GM12878 (cell line): ENCODE measurements around the gene EPHA2. TPM values are rescaled to one million over a fixed set of nuclear protein-coding genes. Genes with fewer than 3 reads are reported as not detected.

Experiments used
- ATAC-seq: fragments of 200-7000 bp; cut with Tn5 transposase; 3 replicates; pipeline ENCODE4 v1.9.1; 2020; ENCODE audit warnings: mild to moderate bottlenecking, moderate library complexity
- BruUV-seq: library from RNA; stranded (reverse); fragments of 400-500 nt; replicated peaks from 2 replicates; lab custom pipeline; 2021; lab: Mats Ljungman, UMichigan
- CTCF ChIA-PET: fragments of 300-600 bp; sonication (Branson Sonifier 250); formaldehyde crosslinking; extraction: SDS; loops from one replicate; lab custom pipeline; 2021; ENCODE audit warnings: inconsistent platforms; lab: Yijun Ruan, JAX
- POLR2A ChIA-PET: fragments of 350-600 bp; formaldehyde crosslinking; extraction: SDS; loops from one replicate; lab custom pipeline; 2021; ENCODE audit warnings: inconsistent platforms; lab: Charles Lee
- RAD21 ChIA-PET: fragments of 300-600 bp; sonication (Branson Sonifier 250); formaldehyde crosslinking; loops from one replicate; lab custom pipeline; 2023; ENCODE audit warnings: antibody characterized with exemption; ENCODE audit not compliant: unreplicated experiment; lab: Charles Lee
- SMC1A ChIA-PET: fragments of 300-600 bp; sonication (Branson Sonifier 250); formaldehyde crosslinking; loops from one replicate; lab custom pipeline; 2023; ENCODE audit not compliant: unreplicated experiment, uncharacterized antibody; lab: Charles Lee
- DNase-seq: peaks from one replicate; pipeline ENCODE4 v3.0.0-alpha.2; 2011; ENCODE audit warnings: low read depth, low spot score
- FAIRE-seq: peaks from 3 replicates; lab custom pipeline; 2011; peaks lifted over from hg19 to GRCh38; lab: Jason Lieb, UNC
- H2AFZ ChIP-seq: 2 replicates; pipeline ENCODE4 v1.6.0; 2011; ENCODE audit warnings: low read depth, low read length, control low read depth; ENCODE audit not compliant: control insufficient read depth
- H3K27ac ChIP-seq: 2 replicates; pipeline ENCODE4 v1.5.1; 2011; ENCODE audit warnings: control low read depth; ENCODE audit not compliant: control insufficient read depth, insufficient read depth
- H3K27me3 ChIP-seq, 2 experiments: replicated peaks in 1 of 2; 2 replicates each; pipeline versions ENCODE4 v1.6.0 to v1.6.1; 2011; ENCODE audit warnings: low read length in 1 of 2; ENCODE audit not compliant: control insufficient read depth in 2 of 2, insufficient read depth in 2 of 2
- H3K36me3 ChIP-seq, 2 experiments: 2 replicates each; pipeline ENCODE4 v1.5.1; 2011; ENCODE audit warnings: low read length in 1 of 2; ENCODE audit not compliant: control insufficient read depth in 2 of 2, insufficient read depth in 2 of 2
- H3K4me1 ChIP-seq: 2 replicates; pipeline ENCODE4 v1.6.1; 2011; ENCODE audit warnings: mild to moderate bottlenecking, low read length, moderate library complexity, mixed read lengths; ENCODE audit not compliant: control insufficient read depth, insufficient read depth
- H3K4me2 ChIP-seq: 2 replicates; pipeline ENCODE4 v1.6.0; 2011; ENCODE audit warnings: control low read depth; ENCODE audit not compliant: control insufficient read depth, insufficient read depth
- H3K4me3 ChIP-seq: fragments of 200-600 bp; sonication (generic); 2 replicates; pipeline ENCODE4 v1.5.1; 2016
- H3K79me2 ChIP-seq: 2 replicates; pipeline ENCODE4 v1.6.0; 2011; ENCODE audit warnings: low read length; ENCODE audit not compliant: control insufficient read depth, insufficient read depth
- H3K9ac ChIP-seq: 2 replicates; pipeline ENCODE4 v1.8.0; 2011; ENCODE audit warnings: low read length, control low read depth, mixed read lengths; ENCODE audit not compliant: control insufficient read depth, insufficient read depth
- H3K9me3 ChIP-seq: replicated peaks from 3 replicates; pipeline ENCODE4 v1.5.1; 2011; ENCODE audit warnings: mild to moderate bottlenecking, low read length; ENCODE audit not compliant: control insufficient read depth, insufficient read depth
- H4K20me1 ChIP-seq: 2 replicates; pipeline ENCODE4 v1.6.0; 2011; ENCODE audit not compliant: control insufficient read depth, insufficient read depth
- BCL11A ChIP-seq: IDR thresholded peaks from 2 replicates; pipeline ENCODE4 v1.6.1; 2011; ENCODE audit warnings: low read depth, low read length
- CHD2 ChIP-seq: IDR thresholded peaks from 2 replicates; pipeline ENCODE4 v1.6.1; 2011; ENCODE audit warnings: low read depth, low read length, improper control_type of control experiment, borderline replicate concordance
- EED ChIP-seq: sonication (generic); IDR thresholded peaks from 2 replicates; pipeline ENCODE4 v1.6.1; 2016; ENCODE audit warnings: antibody characterized with exemption, low read depth
- MTA2 ChIP-seq: fragments of 450-650 bp; IDR thresholded peaks from 2 replicates; pipeline ENCODE4 v1.6.1; 2016; ENCODE audit warnings: low read depth, mild to moderate bottlenecking, moderate library complexity
- MYB ChIP-seq: fragments of 150-350 bp; IDR thresholded peaks from 2 replicates; pipeline ENCODE4 v1.6.1; 2014; ENCODE audit warnings: mild to moderate bottlenecking, low read depth, low read length, borderline replicate concordance
- NR2C2 ChIP-seq: IDR thresholded peaks from 2 replicates; pipeline ENCODE4 v1.6.1; 2011; ENCODE audit warnings: borderline replicate concordance, low read depth; ENCODE audit not compliant: control insufficient read depth, insufficient read length
- WGBS: methylation state at CpG from one replicate; pipeline ENCODE4 v1.1.6; 2016; ENCODE audit warnings: low lambda C conversion rate; ENCODE audit not compliant: insufficient replicate concordance, insufficient coverage; ENCODE audit errors: missing lambda C conversion rate; 5-methylcytosine and 5-hydroxymethylcytosine counted together
- in situ Hi-C: fragments of 300-500 bp; cut with MboI; formaldehyde crosslinking; loops from 9 replicates; pipeline ENCODE4 v1.14.3; 2018; ENCODE audit warnings: mixed read lengths
- intact Hi-C: fragments of 100-400 bp; cut with micrococcal nuclease; formaldehyde crosslinking; loops from one replicate; pipeline ENCODE4 v1.14.2; 2022; ENCODE audit not compliant: unreplicated experiment
- polyA plus RNA-seq, 11 experiments: library from polyadenylated mRNA; depleted of rRNA in 4 of 11; unstranded in 6 of 11; stranded (reverse) in 5 of 11; fragments of >200 nt; fragmentation: Nextera tagmentation in 4 of 11; fragmentation: Illumina TruSeq in 1 of 11; extraction: Ambion mirVana in 4 of 11; extraction: Trizol in 1 of 11; gene quantifications; 1 replicate in 1 of 11; 2 replicates in 10 of 11; pipeline versions ENCODE4 v1.2.1 to v1.2.3, GENCODE V29; 2011 to 2016; ENCODE audit warnings: inconsistent platforms in 2 of 11, missing spikeins in 2 of 11, low read depth in 1 of 11
- total RNA-seq, 4 experiments: library from RNA; depleted of rRNA in 3 of 4; stranded (reverse); fragments of >200 nt in 3 of 4; fragmentation: Illumina TruSeq in 1 of 4; extraction: Trizol in 1 of 4; gene quantifications; 2 replicates each; pipeline versions ENCODE4 v1.2.1 to v1.2.3, GENCODE V29; 2013 to 2021
- TF ChIP-seq, protein P1 (sequence below): fragments of 450-650 bp; IDR thresholded peaks from 2 replicates; pipeline ENCODE4 v1.6.1; 2017; ENCODE audit warnings: borderline replicate concordance
- TF ChIP-seq, protein P2 (sequence below): fragments of 450-650 bp; IDR thresholded peaks from 2 replicates; pipeline ENCODE4 v1.6.1; 2016; ENCODE audit warnings: mild to moderate bottlenecking
- TF ChIP-seq, protein P3 (sequence below): fragments of 450-650 bp; IDR thresholded peaks from 2 replicates; pipeline ENCODE4 v1.6.1; 2016; ENCODE audit warnings: mild to moderate bottlenecking

EPHA2 gene
- total and polyA plus RNA-seq, 10 of the 15 experiments (the other 5 are each of a cell fraction or from before 2014, with no cell fraction given), result 0.04 to 0.51 (median 0.23) TPM; not detected in 2

DNA sequence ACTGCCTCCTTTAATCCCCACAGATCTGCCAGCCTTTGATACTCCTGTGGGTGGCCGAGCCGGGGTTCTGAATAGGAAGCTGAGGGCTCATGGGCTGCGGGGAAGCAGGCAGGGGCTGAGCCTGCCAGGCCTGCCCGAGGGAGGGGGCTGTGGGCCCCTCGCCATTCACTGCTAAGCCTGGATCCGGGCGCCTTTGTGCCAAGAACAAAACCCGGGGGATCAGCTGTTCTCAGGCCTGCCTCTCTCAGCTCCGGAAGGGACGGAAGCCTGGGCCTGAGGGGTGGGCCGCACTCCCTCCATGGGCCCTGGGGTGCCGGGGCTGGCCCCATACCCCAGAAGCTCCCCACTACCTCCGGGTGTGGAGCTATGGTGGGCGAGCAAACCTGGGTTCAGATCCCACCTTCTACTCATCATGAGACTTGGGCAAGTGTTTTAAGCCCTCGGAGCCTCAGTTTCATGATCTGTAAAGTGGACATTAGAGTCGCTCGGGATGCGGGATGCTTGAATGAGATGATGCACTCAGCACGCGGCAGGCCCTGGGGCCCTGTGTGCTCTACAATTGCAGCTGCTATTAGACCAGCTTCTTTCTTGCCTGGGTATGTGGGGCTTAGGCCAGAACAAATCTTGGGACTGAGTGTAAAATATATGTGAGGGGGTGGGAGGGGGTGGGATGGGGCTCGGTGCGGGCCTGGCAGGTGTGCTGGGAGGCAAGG, 19.2 kb upstream of the EPHA2 start:
- no TSS peak for BruUV-seq
- no peak for DNase-seq
- ChIA-PET RAD21 (interaction anchor here (0.5 kb wide), 1 partner anchor 45 kb away, joined by 3 read pairs; no protein-coding TSS in a partner anchor), CTCF (interaction anchor here (0.6 kb wide), 1 partner anchor 66 kb away, joined by 3 read pairs; no protein-coding TSS in a partner anchor), POLR2A (no interaction called here), SMC1A (no interaction called here)
- Histone ChIP-seq H3K9ac (no peak overlapping the region), H3K27me3 (no peaks in the 10 kb centered on the region; a peak in 1 of 4 replicates), H3K79me2 (no peaks in the 10 kb centered on the region), H3K4me3 (no peak overlapping the region), H3K27ac (no peak overlapping the region), H3K36me3 (no peaks in the 10 kb centered on the region), H3K4me2 (no peak overlapping the region), H2AFZ (no peak overlapping the region), H3K4me1 (no peaks in the 10 kb centered on the region), H4K20me1 (no peaks in the 10 kb centered on the region), H3K9me3 (no peaks in the 10 kb centered on the region)
- intact Hi-C loops (no loop called here), in situ Hi-C loops (no loop called here)
- TF ChIP-seq CHD2 (no peak), BCL11A (no peak), MTA2 (no peak), MYB (no peak), NR2C2 (no peak), EED (no peak)
- TF ChIP-seq, protein P1, sequence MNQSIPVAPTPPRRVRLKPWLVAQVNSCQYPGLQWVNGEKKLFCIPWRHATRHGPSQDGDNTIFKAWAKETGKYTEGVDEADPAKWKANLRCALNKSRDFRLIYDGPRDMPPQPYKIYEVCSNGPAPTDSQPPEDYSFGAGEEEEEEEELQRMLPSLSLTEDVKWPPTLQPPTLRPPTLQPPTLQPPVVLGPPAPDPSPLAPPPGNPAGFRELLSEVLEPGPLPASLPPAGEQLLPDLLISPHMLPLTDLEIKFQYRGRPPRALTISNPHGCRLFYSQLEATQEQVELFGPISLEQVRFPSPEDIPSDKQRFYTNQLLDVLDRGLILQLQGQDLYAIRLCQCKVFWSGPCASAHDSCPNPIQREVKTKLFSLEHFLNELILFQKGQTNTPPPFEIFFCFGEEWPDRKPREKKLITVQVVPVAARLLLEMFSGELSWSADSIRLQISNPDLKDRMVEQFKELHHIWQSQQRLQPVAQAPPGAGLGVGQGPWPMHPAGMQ, result no peak
- TF ChIP-seq, protein P2, sequence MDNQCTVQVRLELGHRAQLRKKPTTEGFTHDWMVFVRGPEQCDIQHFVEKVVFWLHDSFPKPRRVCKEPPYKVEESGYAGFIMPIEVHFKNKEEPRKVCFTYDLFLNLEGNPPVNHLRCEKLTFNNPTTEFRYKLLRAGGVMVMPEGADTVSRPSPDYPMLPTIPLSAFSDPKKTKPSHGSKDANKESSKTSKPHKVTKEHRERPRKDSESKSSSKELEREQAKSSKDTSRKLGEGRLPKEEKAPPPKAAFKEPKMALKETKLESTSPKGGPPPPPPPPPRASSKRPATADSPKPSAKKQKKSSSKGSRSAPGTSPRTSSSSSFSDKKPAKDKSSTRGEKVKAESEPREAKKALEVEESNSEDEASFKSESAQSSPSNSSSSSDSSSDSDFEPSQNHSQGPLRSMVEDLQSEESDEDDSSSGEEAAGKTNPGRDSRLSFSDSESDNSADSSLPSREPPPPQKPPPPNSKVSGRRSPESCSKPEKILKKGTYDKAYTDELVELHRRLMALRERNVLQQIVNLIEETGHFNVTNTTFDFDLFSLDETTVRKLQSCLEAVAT, result no peak
- TF ChIP-seq, protein P3, sequence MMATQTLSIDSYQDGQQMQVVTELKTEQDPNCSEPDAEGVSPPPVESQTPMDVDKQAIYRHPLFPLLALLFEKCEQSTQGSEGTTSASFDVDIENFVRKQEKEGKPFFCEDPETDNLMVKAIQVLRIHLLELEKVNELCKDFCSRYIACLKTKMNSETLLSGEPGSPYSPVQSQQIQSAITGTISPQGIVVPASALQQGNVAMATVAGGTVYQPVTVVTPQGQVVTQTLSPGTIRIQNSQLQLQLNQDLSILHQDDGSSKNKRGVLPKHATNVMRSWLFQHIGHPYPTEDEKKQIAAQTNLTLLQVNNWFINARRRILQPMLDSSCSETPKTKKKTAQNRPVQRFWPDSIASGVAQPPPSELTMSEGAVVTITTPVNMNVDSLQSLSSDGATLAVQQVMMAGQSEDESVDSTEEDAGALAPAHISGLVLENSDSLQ, result no peak
- 44% methylated on average over 21 of the region's 22 CpGs for WGBS
- ATAC-seq, result no peak
- FAIRE-seq, result no peak
